Esophagus squamous epithelium (tissue), 5 donors: ENCODE measurements around the gene IGFBP6. TPM values are rescaled to one million over a fixed set of nuclear protein-coding genes. Genes with fewer than 3 reads are reported as not detected.
"Not testable (repeated sequence)": the region's sequence is repeated elsewhere in the genome, so short reads cannot be mapped to it uniquely, and the experiment has no call there.

Experiments
- DNase-seq: peaks from one replicate; lab custom pipeline; 2025; lab: John Stamatoyannopoulos, UW
- H3K27ac ChIP-seq, 4 donors: fragments of 200-600 bp; sonication (generic); one replicate each; pipeline ENCODE4 v1.5.1; 2016 to 2019; ENCODE audit warnings: mild to moderate bottlenecking in 1 of 4
- H3K27me3 ChIP-seq, 4 donors: fragments of 200-600 bp; sonication (generic); 1 replicate in 3 of 4; 2 replicates in 1 of 4; pipeline versions ENCODE4 v1.5.1 to v1.6.0; 2017 to 2021; ENCODE audit warnings: antibody characterized with exemption in 1 of 4
- H3K36me3 ChIP-seq, 3 donors: fragments of 200-600 bp; sonication (generic); one replicate each; pipeline ENCODE4 v1.5.1; 2016 to 2019
- H3K4me1 ChIP-seq, 3 donors: fragments of 200-600 bp; sonication (generic); one replicate each; pipeline ENCODE4 v1.5.1; 2017 to 2019
- H3K4me3 ChIP-seq, 4 donors: fragments of 200-600 bp; sonication (generic); 1 replicate in 3 of 4; 2 replicates in 1 of 4; pipeline ENCODE4 v1.5.1; 2016 to 2019; ENCODE audit warnings: mild to moderate bottlenecking in 2 of 4, moderate library complexity in 1 of 4
- H3K9me3 ChIP-seq, 3 donors: fragments of 200-600 bp; sonication (generic); one replicate each; pipeline ENCODE4 v1.5.1; 2016 to 2019
- POLR2A ChIP-seq, 4 donors: fragments of 450-650 bp; IDR thresholded peaks; one replicate each; pipeline ENCODE4 v1.6.1; 2017; ENCODE audit warnings: antibody characterized with exemption in 4 of 4, mild to moderate bottlenecking in 4 of 4, moderate library complexity in 3 of 4
- WGBS, 2 donors: methylation state at CpG; one replicate each; pipeline ENCODE4 v1.1.5; 2018; 5-methylcytosine and 5-hydroxymethylcytosine counted together
- intact Hi-C: fragments of 100-400 bp; cut with DNase I; formaldehyde crosslinking; loops from one replicate; pipeline ENCODE4 v1.15.0; 2022
- total RNA-seq, 4 donors: library from RNA; depleted of rRNA; stranded (reverse); fragments of >200 nt; gene quantifications; one replicate each; pipeline ENCODE4 v1.1.0, GENCODE V29; 2016
- TF ChIP-seq, protein P1 (sequence below), 6 experiments: fragments of 450-650 bp in 4 of 6; fragments of 200-600 bp in 2 of 6; sonication (generic) in 2 of 6; IDR thresholded peaks; one replicate each; pipeline ENCODE4 v1.5.1; 2016 to 2019; ENCODE audit warnings: antibody characterized with exemption in 6 of 6, mild to moderate bottlenecking in 4 of 6, moderate library complexity in 4 of 6
- donor health status: DM: yes; HTN: yes; CAD: no.

The IGFBP6 gene
- total RNA-seq, 4 donors from 2014 or later, result 34.5 to 506 (median 94.0) TPM

DNA sequence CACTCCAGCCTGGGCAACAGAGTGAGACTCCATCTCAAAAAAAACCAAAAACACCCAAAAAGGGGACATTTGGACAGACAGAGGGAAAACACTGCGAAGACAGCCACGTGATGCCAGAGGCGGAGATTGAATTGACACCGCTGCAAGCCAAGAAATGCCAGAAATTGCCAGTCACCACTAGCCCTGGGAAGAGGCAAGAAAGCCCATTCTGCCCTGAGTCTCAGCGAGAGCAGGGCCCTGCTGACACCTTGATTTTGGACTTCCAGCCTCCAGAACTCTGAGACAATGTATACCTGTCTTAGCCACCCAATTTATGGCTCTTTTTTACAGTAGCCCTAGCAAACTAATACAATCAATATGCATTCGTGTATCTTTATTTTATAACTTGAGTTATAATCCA is 7.4 kb upstream of the IGFBP6 start:
- Histone ChIP-seq H3K36me3 (no peaks in the 10 kb centered on the region), H3K4me3 (no peak overlapping the region), H3K9me3 (no peaks in the 10 kb centered on the region), H3K4me1 (peaks cover 0 to 8% (median 0%) of the 10 kb centered on the region in 3 donors), H3K27ac (no peak overlapping the region), H3K27me3 (no peaks in the 10 kb centered on the region)
- no peak for DNase-seq
- WGBS, 2 donors, result 89 to 90% methylated on average over 6 of the region's 6 CpGs
- TF ChIP-seq, protein P1, sequence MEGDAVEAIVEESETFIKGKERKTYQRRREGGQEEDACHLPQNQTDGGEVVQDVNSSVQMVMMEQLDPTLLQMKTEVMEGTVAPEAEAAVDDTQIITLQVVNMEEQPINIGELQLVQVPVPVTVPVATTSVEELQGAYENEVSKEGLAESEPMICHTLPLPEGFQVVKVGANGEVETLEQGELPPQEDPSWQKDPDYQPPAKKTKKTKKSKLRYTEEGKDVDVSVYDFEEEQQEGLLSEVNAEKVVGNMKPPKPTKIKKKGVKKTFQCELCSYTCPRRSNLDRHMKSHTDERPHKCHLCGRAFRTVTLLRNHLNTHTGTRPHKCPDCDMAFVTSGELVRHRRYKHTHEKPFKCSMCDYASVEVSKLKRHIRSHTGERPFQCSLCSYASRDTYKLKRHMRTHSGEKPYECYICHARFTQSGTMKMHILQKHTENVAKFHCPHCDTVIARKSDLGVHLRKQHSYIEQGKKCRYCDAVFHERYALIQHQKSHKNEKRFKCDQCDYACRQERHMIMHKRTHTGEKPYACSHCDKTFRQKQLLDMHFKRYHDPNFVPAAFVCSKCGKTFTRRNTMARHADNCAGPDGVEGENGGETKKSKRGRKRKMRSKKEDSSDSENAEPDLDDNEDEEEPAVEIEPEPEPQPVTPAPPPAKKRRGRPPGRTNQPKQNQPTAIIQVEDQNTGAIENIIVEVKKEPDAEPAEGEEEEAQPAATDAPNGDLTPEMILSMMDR (IDR thresholded peaks at IDR 0.05), result no peak
- TF ChIP-seq POLR2A (IDR thresholded peaks at IDR 0.05), result no peak
- intact Hi-C loops, result no loop called here

DNA sequence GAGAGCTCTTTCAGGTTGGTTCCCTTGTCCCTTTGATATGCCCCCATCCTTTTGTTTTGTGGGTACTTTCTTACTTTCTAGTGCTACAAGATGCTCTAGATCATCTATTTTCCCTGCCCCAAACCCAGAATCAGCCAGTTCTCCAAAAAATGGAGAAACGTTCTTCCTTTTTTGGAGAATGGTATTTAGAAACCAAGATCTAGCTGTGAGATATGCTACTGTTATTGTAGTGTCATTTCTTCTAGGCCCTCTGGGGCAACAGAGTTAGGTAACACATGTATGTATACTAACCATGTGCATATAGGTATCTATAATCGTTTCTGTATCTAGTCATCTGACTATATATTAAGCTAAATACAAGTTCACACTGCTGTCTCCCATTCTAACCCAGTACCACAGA is 6.9 kb upstream of the IGFBP6 start:
- H3K4me3 ChIP-seq, result no peak overlapping the region
- intact Hi-C loops, result no loop called here
- H3K9me3 ChIP-seq, result no peaks in the 10 kb centered on the region
- DNase-seq, result no peak
- H3K4me1 ChIP-seq, result peaks cover 0 to 10% (median under 1%) of the 10 kb centered on the region in 3 donors
- TF ChIP-seq, protein P1 (IDR thresholded peaks at IDR 0.05), result no peak
- no peak for TF ChIP-seq POLR2A (IDR thresholded peaks at IDR 0.05)
- H3K27ac ChIP-seq, result no peak overlapping the region
- H3K36me3 ChIP-seq, result no peaks in the 10 kb centered on the region
- WGBS, 2 donors, result 48 to 54% methylated on average over 2 of the region's 2 CpGs
- no peaks in the 10 kb centered on the region for H3K27me3 ChIP-seq

DNA sequence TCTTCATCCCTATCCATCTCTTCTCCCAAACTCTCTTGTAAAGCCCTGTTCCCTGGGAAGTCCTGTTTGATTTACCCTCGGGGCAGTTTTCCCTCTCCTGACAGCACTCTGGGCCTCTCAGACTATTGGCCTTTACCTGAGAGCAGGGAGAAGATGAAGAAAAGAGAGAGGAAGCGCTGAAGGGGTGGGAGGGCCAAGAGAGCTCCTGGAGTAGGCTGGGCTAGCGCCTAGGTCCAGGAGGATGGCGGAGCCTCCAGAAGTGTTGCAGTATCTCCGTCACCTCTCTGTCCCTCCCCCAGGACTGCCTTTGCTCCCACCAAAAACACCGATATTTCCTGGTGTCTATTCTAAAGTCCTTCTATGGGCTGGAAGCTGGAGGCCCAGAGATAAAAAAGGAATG is 5.7 kb upstream of the IGFBP6 start:
- no peak for DNase-seq
- Histone ChIP-seq H3K4me1 (peaks cover 3 to 22% (median 11%) of the 10 kb centered on the region in 3 donors), H3K9me3 (no peaks in the 10 kb centered on the region), H3K36me3 (no peaks in the 10 kb centered on the region), H3K27ac (no peak overlapping the region), H3K4me3 (no peak overlapping the region), H3K27me3 (no peaks in the 10 kb centered on the region)
- TF ChIP-seq, protein P1 (IDR thresholded peaks at IDR 0.05), result no peak
- no peak for TF ChIP-seq POLR2A (IDR thresholded peaks at IDR 0.05)
- WGBS, 2 donors, result 57 to 81% methylated on average over 1 to 6 of the region's 6 CpGs
- intact Hi-C loops, result no loop called here

DNA sequence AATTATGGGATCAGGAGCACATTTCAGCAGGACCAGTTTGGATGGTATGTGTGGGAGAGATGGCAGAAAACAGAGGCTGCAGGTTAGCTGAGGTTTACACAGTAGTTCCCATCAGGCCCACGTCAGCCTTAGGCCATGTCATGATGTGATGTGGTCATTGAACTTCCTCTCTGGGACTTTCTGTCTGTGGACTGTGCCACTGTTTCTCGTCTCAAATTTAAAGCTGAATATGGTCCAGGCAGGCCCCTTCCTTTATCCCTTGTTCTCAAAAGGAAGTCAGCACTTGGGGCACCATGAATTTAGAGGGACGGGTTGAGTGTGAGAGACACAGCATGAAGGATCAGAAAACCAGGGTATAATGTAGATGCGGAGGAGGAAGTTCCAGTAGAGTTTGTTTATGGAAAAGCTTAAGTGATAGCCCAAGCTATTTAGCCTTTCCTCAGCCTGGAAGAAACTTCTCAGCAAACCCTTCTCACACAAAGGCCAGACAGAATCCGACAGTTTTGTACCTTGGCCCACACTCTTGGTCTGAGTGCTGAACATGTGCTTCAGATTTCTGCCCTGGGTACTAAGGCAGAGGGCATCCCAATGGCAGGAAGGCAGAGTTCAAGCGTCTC is 3.6 kb upstream of the IGFBP6 start:
- Histone ChIP-seq H3K27ac (peak overlapping the region in 2 of 4 donors; percentile 61 to 67), H3K36me3 (no peaks in the 10 kb centered on the region), H3K9me3 (no peaks in the 10 kb centered on the region), H3K27me3 (no peaks in the 10 kb centered on the region), H3K4me1 (peaks cover 22 to 43% (median 31%) of the 10 kb centered on the region in 3 donors), H3K4me3 (no peak overlapping the region)
- TF ChIP-seq POLR2A (IDR thresholded peaks at IDR 0.05), result no peak
- TF ChIP-seq, protein P1 (IDR thresholded peaks at IDR 0.05), result no peak
- WGBS, 2 donors, result 73 to 78% methylated on average over 4 to 6 of the region's 6 CpGs
- intact Hi-C loops, result no loop called here
- no peak for DNase-seq

DNA sequence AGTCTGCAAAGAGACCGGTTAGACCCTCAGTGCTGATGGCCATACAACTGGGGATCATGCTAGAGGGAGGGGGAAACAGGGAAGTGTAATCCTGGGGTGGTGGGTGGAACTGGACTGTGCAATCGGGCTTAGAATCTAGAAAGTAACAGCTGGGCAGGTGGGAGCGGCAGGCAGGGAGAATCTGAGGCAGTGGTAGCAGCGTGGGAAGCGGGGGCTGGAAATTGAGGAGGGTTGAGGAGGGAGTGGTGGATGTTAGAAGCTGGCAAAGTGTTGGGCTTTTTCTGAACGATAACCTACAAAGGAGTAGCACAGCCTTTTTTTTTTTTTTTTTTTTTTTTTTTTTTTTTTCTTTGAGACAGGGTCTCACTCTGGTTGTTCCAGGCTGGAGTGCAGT is 3.1 kb upstream of the IGFBP6 start:
- no peak overlapping the region for H3K4me3 ChIP-seq
- H3K36me3 ChIP-seq, result no peaks in the 10 kb centered on the region
- peak overlapping the region in 2 of 4 donors; percentile 61 to 67 for H3K27ac ChIP-seq
- TF ChIP-seq, protein P1 (IDR thresholded peaks at IDR 0.05), result no peak
- no peak for TF ChIP-seq POLR2A (IDR thresholded peaks at IDR 0.05)
- 65 to 83% methylated on average over 6 of the region's 6 CpGs for WGBS, 2 donors
- H3K9me3 ChIP-seq, result no peaks in the 10 kb centered on the region
- intact Hi-C loops, result no loop called here
- no peaks in the 10 kb centered on the region for H3K27me3 ChIP-seq
- no peak for DNase-seq
- H3K4me1 ChIP-seq, result peaks cover 27 to 48% (median 35%) of the 10 kb centered on the region in 3 donors

DNA sequence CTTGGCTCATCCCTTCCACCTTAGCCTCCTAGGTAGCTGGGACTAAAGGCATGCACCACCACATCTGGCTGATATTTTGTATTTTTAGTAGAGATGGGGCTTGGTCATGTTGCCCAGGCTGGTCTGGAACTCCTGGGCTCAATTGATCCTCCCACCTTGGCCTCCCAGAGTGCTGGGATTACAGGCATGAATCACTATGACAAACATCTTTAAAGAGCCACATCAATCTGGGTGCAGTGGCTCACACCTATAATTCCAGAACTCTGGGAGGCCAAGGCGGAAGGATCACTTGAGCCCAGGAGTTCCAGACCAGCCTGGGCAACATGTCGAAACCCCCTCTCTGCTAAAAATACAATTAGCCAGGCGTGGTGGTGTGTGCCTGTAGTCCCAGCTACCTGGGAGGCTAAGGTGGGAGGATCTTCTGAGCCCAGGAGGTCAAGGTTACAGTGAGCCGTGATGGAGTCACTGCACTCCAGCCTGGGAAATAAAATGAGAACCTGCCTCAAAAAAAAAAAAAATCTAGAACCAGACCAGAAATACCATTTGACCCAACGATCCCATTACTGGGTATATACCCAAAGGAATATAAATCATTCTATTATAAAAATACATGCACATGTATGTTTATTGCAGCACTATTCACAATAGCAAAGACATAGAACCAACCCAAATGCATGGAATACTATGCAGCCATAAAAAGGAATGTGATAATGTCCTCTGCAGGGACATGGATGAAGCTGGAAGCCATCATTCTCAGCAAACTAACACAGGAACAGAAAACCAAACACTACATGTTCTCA is 2.5 kb upstream of the IGFBP6 start:
- DNase-seq, H3K27me3 ChIP-seq, H3K9me3 ChIP-seq, H3K36me3 ChIP-seq, H3K4me3 ChIP-seq, intact Hi-C loops: not testable (repeated sequence)
- H3K27ac ChIP-seq, result peak overlapping the region in 1 of 4 donors; percentile 6
- peaks cover 27 to 54% (median 35%) of the 10 kb centered on the region in 3 donors for H3K4me1 ChIP-seq
- 83 to 92% methylated on average over 3 to 5 of the region's 5 CpGs for WGBS, 2 donors

DNA sequence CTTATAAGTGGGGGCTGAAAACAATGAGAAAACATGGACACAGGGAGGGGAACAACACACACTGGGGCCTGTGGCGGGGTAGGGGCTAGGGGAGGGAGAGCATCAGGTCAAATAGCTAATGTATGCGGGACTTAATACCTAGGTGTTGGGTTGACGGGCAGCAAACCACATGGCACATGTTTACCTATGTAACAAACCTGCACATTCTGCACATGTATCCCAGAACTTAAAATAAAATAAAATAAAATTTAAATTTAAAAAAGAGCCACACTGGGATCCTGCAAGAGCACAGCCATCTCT is 1.9 kb upstream of the IGFBP6 start:
- 87 to 98% methylated on average over 3 of the region's 3 CpGs for WGBS, 2 donors
- H3K27me3 ChIP-seq, H3K36me3 ChIP-seq, DNase-seq, intact Hi-C loops, H3K4me3 ChIP-seq, H3K9me3 ChIP-seq: not testable (repeated sequence)
- peaks cover 27 to 59% (median 35%) of the 10 kb centered on the region in 3 donors for H3K4me1 ChIP-seq
- H3K27ac ChIP-seq, result peak overlapping the region in 3 of 4 donors; percentile 83 to 93 (median 91)
